GM18951 (cell line): ENCODE results near the gene CENPB.

Experiments used
- POLR2A ChIP-seq: IDR thresholded peaks from 4 replicates; pipeline ENCODE4 v1.6.1; 2011; ENCODE audit warnings: mild to moderate bottlenecking; ENCODE audit not compliant: insufficient read length, insufficient read depth; ENCODE audit errors: extremely low read depth
- in situ Hi-C: fragments of 300-500 bp; cut with MboI; formaldehyde crosslinking; loops from one replicate; pipeline ENCODE4 v1.12.0; 2022; ENCODE audit warnings: low sequenced_read_pairs, mixed read lengths, inconsistent platforms; ENCODE audit not compliant: unreplicated experiment

Gene CENPB

GRCh38 chr20:3739054-3739925, 47.2 kb downstream of the CENPB start:
- in situ Hi-C loops = no loop called here
- TF ChIP-seq POLR2A = no peak

GRCh38 chr20:3738111-3739053, 48.2 kb downstream of the CENPB start:
- in situ Hi-C loops = no loop called here
- TF ChIP-seq POLR2A = no peak

- TF ChIP-seq POLR2A = no peak
- in situ Hi-C loops = no loop called here
These were observed 50.8 kb downstream of the CENPB start for GRCh38 chr20:3735768-3736167.

GRCh38 chr20:3734111-3734843, 52.3 kb downstream of the CENPB start:
- in situ Hi-C loops = no loop called here
- no peak for TF ChIP-seq POLR2A
